ENCODE measurements around the gene WDR17.

WDR17 gene

DNA sequence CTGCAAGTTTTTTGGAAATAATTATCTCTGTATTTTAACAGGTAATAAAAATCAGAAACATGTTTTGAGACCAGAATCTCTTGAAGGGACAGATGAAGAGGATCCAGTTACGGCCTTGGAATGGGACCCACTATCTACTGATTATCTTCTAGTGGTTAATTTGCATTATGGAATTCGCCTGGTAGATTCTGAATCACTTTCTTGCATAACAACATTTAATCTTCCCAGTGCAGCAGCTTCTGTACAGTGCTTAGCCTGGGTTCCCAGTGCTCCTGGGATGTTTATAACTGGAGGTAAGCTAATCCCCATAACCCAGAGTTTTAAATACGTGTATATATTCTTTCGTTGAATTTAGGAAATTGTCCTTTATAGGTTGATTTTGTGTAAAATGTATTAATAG is 59.4 kb downstream of the WDR17 start:
- intact Hi-C loops (cut with DNase I; ENCODE audit: low total_unique reads): no loop called here
- no peak for DNase-seq
- no peaks in the 10 kb centered on the region for H3K36me3 ChIP-seq

DNA sequence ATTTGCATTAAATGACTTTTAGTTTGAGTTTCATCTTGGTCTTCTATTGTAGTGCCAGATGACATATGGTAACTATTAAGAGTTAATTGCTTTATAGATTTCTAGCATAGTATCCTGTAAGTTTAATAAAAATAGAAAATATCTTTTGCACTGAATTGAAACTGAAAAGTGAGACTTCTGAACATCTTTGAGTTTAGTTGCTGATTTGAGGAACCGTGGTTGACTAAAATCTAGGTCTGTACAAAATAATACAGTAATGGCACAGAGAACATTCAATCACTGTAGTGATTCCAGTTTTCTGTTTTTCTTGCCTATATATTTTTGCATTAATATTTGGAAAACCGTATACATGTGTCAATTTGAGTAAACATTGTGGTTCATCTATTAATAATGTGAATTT is 69.0 kb downstream of the WDR17 start:
- DNase-seq: no peak
- Histone ChIP-seq H3K27ac (no peak overlapping the region), H3K4me1 (no peaks in the 10 kb centered on the region), H3K9me3 (no peaks in the 10 kb centered on the region), H3K36me3 (no peaks in the 10 kb centered on the region), H3K27me3 (no peaks in the 10 kb centered on the region), H3K4me3 (no peak overlapping the region)
- TF ChIP-seq, protein P1, sequence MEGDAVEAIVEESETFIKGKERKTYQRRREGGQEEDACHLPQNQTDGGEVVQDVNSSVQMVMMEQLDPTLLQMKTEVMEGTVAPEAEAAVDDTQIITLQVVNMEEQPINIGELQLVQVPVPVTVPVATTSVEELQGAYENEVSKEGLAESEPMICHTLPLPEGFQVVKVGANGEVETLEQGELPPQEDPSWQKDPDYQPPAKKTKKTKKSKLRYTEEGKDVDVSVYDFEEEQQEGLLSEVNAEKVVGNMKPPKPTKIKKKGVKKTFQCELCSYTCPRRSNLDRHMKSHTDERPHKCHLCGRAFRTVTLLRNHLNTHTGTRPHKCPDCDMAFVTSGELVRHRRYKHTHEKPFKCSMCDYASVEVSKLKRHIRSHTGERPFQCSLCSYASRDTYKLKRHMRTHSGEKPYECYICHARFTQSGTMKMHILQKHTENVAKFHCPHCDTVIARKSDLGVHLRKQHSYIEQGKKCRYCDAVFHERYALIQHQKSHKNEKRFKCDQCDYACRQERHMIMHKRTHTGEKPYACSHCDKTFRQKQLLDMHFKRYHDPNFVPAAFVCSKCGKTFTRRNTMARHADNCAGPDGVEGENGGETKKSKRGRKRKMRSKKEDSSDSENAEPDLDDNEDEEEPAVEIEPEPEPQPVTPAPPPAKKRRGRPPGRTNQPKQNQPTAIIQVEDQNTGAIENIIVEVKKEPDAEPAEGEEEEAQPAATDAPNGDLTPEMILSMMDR (IDR thresholded peaks at IDR 0.05): no peak
- intact Hi-C loops (cut with DNase I; ENCODE audit: low total_unique reads): no loop called here

More for the DNA sequence above, 59.4 kb downstream of the WDR17 start:
- no peaks in the 10 kb centered on the region for H3K4me1 ChIP-seq
- no peak overlapping the region for H3K4me3 ChIP-seq
- no peaks in the 10 kb centered on the region for H3K9me3 ChIP-seq
- H3K27ac ChIP-seq: no peak overlapping the region
- TF ChIP-seq, protein P1 (IDR thresholded peaks at IDR 0.05): no peak
- no peaks in the 10 kb centered on the region for H3K27me3 ChIP-seq

DNA sequence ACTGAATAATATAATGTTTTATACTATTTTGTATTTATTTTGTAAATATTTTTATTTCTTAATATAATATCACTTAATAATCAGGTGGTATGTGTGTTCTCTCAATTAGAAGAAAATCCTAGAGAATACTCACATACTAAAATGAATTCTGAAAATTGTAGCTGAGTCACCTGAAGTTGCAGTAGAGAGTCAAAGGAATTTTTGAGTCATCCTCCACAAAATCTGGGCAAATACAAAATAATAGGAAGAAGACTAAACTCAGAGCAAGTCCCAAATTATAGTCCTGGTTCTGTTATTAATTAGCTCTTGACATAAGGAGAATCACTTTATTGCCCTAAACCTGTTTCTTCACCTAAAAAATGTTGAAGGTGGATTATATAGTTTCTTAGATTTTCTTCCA is 72.0 kb downstream of the WDR17 start:
- intact Hi-C loops (cut with DNase I; ENCODE audit: low total_unique reads): no loop called here
- no peak for DNase-seq
- H3K27ac ChIP-seq: no peak overlapping the region
- H3K27me3 ChIP-seq: no peaks in the 10 kb centered on the region
- H3K4me1 ChIP-seq: no peaks in the 10 kb centered on the region
- no peaks in the 10 kb centered on the region for H3K36me3 ChIP-seq
- TF ChIP-seq, protein P1 (IDR thresholded peaks at IDR 0.05): no peak
- no peak overlapping the region for H3K4me3 ChIP-seq
- H3K9me3 ChIP-seq: no peaks in the 10 kb centered on the region

DNA sequence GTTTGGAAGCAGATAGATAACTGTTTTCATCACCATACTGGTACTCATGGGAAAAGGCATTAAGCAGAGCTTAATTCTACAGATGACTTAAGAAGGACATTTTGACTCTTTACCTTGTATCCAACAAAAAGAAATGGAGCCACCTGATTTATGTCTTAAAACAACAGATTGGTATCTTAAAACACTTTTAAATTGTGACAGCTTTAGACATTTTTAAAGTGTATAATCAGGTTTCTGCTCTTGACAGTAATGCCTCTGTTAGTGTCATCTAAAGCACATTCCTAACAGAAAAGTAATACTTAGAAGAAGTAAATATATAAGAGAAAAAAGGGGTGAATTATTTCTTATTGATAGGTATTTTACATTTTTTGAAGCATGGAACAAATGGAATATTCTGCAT is 73.9 kb downstream of the WDR17 start:
- Histone ChIP-seq H3K27ac (no peak overlapping the region), H3K36me3 (no peaks in the 10 kb centered on the region), H3K4me1 (no peaks in the 10 kb centered on the region), H3K9me3 (no peaks in the 10 kb centered on the region), H3K27me3 (no peaks in the 10 kb centered on the region), H3K4me3 (no peak overlapping the region)
- no peak for DNase-seq
- intact Hi-C loops (cut with DNase I; ENCODE audit: low total_unique reads): no loop called here
- TF ChIP-seq, protein P1 (IDR thresholded peaks at IDR 0.05): no peak

DNA sequence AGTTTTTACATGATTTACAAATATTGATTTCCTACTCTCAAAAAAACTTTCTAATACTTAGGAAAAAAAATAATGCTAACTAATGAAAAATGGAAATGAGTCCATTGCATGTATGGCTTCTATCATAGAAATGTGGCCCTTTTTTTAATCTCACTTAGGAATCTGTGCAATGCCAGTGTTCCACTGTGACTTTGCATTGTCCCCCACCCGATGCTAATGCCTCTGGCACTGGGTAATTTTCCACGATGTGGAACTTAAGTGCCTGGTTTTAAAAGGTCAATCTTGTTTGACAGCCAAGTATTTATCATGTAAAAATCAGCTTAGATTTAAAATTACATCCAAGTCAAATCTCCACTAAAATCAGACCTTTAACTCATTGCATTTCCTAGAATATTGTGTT is 76.6 kb downstream of the WDR17 start:
- TF ChIP-seq, protein P1 (IDR thresholded peaks at IDR 0.05): no peak
- intact Hi-C loops (cut with DNase I; ENCODE audit: low total_unique reads): no loop called here
- no peak for DNase-seq
- Histone ChIP-seq H3K9me3 (no peaks in the 10 kb centered on the region), H3K27ac (no peak overlapping the region), H3K36me3 (no peaks in the 10 kb centered on the region), H3K4me1 (no peaks in the 10 kb centered on the region), H3K27me3 (no peaks in the 10 kb centered on the region), H3K4me3 (no peak overlapping the region)

Measured in tibial artery (tissue), 4 donors.